ENCODE data around the gene BTG3.

Gene BTG3

DNA sequence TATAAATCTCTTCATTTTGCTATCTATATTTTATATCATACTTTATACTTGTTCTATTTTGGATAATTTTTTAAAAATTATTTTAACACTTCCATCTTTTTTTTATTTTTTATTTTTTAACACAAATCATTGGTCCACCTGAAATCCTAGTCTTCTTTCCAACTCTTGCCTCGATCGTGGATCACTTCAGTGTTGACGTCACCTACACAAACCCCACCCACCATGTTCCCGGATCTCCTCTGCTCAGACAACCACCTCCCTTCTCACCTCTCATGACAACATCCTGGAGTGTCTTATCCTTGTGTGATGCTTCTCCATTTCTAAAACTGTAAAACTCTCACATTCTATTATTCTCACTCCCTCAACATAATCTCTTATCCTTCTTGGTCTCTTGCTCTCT lies 34.1 kb upstream of the BTG3 start:
- DNase-seq (ENCODE audit: low read depth) = no peak
- H3K4me3 ChIP-seq (replicated peaks; ENCODE audit: low read depth, low read length) = no peak overlapping the region
- TF ChIP-seq, protein P1, sequence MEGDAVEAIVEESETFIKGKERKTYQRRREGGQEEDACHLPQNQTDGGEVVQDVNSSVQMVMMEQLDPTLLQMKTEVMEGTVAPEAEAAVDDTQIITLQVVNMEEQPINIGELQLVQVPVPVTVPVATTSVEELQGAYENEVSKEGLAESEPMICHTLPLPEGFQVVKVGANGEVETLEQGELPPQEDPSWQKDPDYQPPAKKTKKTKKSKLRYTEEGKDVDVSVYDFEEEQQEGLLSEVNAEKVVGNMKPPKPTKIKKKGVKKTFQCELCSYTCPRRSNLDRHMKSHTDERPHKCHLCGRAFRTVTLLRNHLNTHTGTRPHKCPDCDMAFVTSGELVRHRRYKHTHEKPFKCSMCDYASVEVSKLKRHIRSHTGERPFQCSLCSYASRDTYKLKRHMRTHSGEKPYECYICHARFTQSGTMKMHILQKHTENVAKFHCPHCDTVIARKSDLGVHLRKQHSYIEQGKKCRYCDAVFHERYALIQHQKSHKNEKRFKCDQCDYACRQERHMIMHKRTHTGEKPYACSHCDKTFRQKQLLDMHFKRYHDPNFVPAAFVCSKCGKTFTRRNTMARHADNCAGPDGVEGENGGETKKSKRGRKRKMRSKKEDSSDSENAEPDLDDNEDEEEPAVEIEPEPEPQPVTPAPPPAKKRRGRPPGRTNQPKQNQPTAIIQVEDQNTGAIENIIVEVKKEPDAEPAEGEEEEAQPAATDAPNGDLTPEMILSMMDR (IDR thresholded peaks at IDR 0.05; ENCODE audit: low read length, missing control alignments) = no peak

DNA sequence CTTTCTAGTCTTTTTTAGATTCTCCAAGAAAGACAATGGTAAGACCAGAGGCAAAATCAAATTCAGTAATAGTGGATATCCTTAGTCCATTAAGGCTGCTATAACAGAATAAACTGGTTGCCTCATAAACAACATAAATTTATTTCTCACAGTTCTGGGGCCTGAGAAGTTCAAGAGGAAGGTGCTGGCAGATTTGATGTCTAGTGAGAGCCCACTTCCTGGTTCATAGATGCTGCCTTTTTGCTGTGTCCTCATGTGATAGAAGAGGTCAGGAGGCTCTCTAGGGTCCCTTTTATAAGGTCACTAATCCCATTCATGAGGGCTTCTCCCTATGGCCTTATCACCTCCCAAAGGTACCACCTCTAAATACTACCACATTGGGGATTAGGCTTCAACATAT lies 31.5 kb upstream of the BTG3 start:
- TF ChIP-seq, protein P1 (IDR thresholded peaks at IDR 0.05; ENCODE audit: low read length, missing control alignments) = no peak

DNA sequence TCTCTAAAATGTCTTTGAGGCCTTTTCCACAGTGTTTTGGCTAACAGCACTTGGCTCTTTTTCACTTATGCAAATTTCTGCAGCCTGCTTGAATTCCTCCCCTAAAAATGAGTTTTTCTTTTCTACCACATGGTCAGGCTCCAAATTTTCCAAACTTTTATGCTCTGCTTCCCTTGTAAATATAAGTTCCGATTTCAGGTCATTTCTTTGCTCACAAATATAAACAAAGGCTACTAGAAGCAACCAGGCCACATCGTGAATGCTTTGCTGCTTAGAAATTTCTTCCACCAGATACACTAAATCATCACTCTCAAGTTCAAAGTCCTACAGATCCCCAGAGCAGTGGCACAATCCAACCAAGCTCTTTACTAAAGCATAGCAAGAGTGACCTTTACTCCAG lies 28.1 kb upstream of the BTG3 start:
- no peak overlapping the region for H3K4me3 ChIP-seq (replicated peaks; ENCODE audit: low read depth, low read length)
- TF ChIP-seq, protein P1 (IDR thresholded peaks at IDR 0.05; ENCODE audit: low read length, missing control alignments) = no peak
- DNase-seq (ENCODE audit: low read depth) = no peak

More for the DNA sequence above, 31.5 kb upstream of the BTG3 start:
- DNase-seq (ENCODE audit: low read depth) = no peak
- H3K4me3 ChIP-seq (replicated peaks; ENCODE audit: low read depth, low read length) = no peak overlapping the region

DNA sequence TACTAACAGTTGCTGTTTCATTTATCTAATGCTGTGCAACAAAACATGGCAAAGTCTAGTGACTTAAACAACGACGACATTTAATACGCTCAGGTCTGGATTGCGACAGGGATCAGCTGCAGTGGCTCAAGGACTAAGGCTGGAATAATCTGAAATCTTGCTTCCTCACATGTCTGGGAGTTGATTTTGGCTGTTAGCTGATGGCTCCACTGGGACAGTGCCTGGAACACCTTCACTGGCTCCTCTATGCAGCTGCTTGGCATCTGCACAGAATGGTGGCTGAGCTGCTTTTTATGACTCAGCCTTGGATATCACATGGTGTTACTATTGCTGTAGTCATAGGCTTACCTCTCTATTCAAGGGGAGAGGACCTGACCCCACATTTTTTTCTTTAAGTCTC lies 24.0 kb upstream of the BTG3 start:
- DNase-seq (ENCODE audit: low read depth) = peak; percentile 1
- TF ChIP-seq, protein P1 (IDR thresholded peaks at IDR 0.05; ENCODE audit: low read length, missing control alignments) = no peak
- no peak overlapping the region for H3K4me3 ChIP-seq (replicated peaks; ENCODE audit: low read depth, low read length)

DNA sequence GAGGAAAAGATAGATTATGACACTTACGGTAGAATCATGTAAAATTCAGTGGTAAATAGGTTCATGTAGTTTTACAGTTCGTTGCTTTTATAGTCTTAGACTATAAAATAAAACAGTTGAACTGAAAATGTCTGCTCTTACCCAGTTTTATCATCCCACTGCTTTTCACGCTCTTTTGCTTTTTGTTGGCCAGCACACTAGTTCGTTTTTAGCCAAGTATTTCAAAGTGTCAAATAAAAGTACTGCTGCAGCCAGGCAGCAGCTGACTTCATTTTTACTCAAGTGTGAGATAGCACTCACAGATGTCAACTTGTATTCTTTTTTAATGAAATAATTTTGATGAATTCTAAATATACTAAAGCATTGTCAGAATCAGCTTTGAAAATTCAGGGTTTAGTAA lies 18.5 kb upstream of the BTG3 start:
- DNase-seq (ENCODE audit: low read depth) = no peak
- TF ChIP-seq, protein P1 (IDR thresholded peaks at IDR 0.05; ENCODE audit: low read length, missing control alignments) = no peak
- H3K4me3 ChIP-seq (replicated peaks; ENCODE audit: low read depth, low read length) = no peak overlapping the region

DNA sequence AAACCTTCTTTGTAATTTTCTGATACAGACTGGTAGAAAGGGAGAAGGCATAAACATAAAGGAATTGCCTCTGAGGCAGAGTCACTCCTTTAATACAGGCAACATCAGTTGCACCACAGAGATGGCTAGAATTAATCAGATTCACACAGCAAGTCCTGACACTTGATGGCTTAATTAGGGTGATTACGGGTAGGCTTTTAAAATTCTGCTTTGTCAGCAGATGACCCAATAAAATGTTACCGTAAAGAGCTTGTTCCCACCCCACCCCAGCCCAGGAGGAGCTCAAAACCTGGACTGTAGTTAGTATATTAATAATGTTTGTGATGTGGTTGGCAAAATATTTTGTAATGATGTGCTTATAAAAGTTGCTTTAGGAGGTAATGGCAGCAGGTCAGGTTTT lies 9.3 kb upstream of the BTG3 start:
- DNase-seq (ENCODE audit: low read depth) = no peak
- H3K4me3 ChIP-seq (replicated peaks; ENCODE audit: low read depth, low read length) = no peak overlapping the region
- TF ChIP-seq, protein P1 (IDR thresholded peaks at IDR 0.05; ENCODE audit: low read length, missing control alignments) = no peak

DNA sequence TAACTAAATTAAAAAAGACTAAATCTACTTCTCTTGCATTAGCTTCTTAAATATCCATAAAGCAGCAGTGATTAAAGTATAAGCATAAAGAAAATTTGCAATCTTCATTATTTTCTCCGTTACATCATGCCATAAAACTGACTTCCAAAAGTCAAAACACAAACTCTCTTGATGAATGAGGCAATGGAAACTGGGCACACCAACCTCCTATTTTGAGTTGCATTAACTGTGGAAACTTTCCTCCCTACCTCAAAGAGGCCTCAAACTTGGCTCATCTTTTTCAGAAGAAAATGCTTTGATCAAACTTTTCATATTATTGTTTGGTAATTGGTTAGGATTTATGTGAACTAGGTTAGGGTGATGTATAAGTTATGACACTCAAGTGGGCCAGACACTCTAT lies 4.1 kb upstream of the BTG3 start:
- TF ChIP-seq, protein P1 (IDR thresholded peaks at IDR 0.05; ENCODE audit: low read length, missing control alignments) = no peak
- DNase-seq (ENCODE audit: low read depth) = no peak

More for the DNA sequence above, 4.1 kb upstream of the BTG3 start:
- H3K4me3 ChIP-seq (replicated peaks; ENCODE audit: low read depth, low read length) = no peak overlapping the region

Data from fibroblast of pulmonary artery (primary cell).